Thyroid gland (tissue), 4 donors: ENCODE measurements around the gene UST. TPM values are rescaled to one million over a fixed set of nuclear protein-coding genes. Genes with fewer than 3 reads are reported as not detected.

Source experiments
- DNase-seq, 2 donors: peaks; one replicate each; pipeline ENCODE4 v3.0.0-alpha.2; 2019
- H3K27ac ChIP-seq, 3 donors: fragments of 200-600 bp; sonication (generic); 1 replicate in 2 of 3; 2 replicates in 1 of 3; pipeline ENCODE4 v1.5.1; 2016 to 2019; ENCODE audit warnings: mild to moderate bottlenecking in 1 of 3, moderate library complexity in 1 of 3
- H3K27me3 ChIP-seq: fragments of 200-600 bp; sonication (generic); one replicate; pipeline ENCODE4 v1.5.1; 2019
- H3K36me3 ChIP-seq, 2 donors: fragments of 200-600 bp; sonication (generic); one replicate each; pipeline ENCODE4 v1.5.1; 2016 to 2019
- H3K4me1 ChIP-seq, 2 donors: fragments of 200-600 bp; sonication (generic); one replicate each; pipeline ENCODE4 v1.5.1; 2017 to 2019
- H3K4me3 ChIP-seq, 3 donors: fragments of 200-600 bp; sonication (generic); replicated peaks in 1 of 3; 1 replicate in 2 of 3; 2 replicates in 1 of 3; pipeline ENCODE4 v1.5.1; 2016; ENCODE audit warnings: mild to moderate bottlenecking in 1 of 3
- H3K9me3 ChIP-seq: fragments of 200-600 bp; sonication (generic); one replicate; pipeline ENCODE4 v1.5.1; 2017
- CTCF ChIP-seq, 6 experiments: fragments of 200-600 bp in 3 of 6; fragments of 450-650 bp in 3 of 6; sonication (generic) in 3 of 6; IDR thresholded peaks; one replicate each; pipeline ENCODE4 v1.5.1; 2016 to 2019; ENCODE audit warnings: antibody characterized with exemption in 6 of 6, mild to moderate bottlenecking in 2 of 6, inconsistent platforms in 1 of 6, moderate library complexity in 1 of 6
- POLR2A ChIP-seq, 2 donors: fragments of 450-650 bp; IDR thresholded peaks; one replicate each; pipeline ENCODE4 v1.6.1; 2017; ENCODE audit warnings: antibody characterized with exemption in 2 of 2, mild to moderate bottlenecking in 2 of 2, moderate library complexity in 1 of 2
- WGBS, 2 donors: methylation state at CpG; one replicate each; pipeline ENCODE4 v1.1.5; 2017; 5-methylcytosine and 5-hydroxymethylcytosine counted together
- intact Hi-C: fragments of 100-400 bp; cut with DNase I; formaldehyde crosslinking; loops from one replicate; pipeline ENCODE4 v1.15.1; 2023
- total RNA-seq, 4 donors: library from RNA; depleted of rRNA; stranded (reverse); fragments of >200 nt; gene quantifications; one replicate each; pipeline ENCODE4 v1.2.3, GENCODE V29; 2016

Gene UST
- total RNA-seq, 4 donors from 2014 or later: 73.4 to 91.2 (median 81.4) TPM

- 66 to 89% methylated on average over 5 of the region's 5 CpGs for WGBS, 2 donors
- no peak for DNase-seq
Observed at GRCh38 chr6:148814082-148814790, 67.4 kb downstream of the UST start.

DNA sequence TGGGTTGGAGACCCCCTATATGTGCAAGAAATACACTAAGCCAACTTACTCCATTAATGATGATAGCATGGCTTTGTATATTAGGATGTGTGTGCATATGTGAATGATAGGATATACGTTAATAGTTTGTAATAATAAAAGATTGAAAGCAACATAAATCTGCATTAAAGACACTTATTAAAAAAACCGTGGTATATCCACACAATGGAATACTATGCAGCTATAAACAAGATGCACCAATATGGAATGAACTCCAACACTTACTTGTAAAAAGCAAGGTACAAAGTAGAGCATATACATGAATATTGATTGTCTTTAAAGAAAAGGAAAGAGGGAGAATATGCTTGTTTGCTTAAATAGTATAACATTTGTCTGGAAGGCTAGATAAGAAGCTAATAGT is 68.0 kb downstream of the UST start:
- no peak for TF ChIP-seq POLR2A (IDR thresholded peaks at IDR 0.05)
- no peak for TF ChIP-seq CTCF (IDR thresholded peaks at IDR 0.05)
- 95 to 100% methylated on average over 2 of the region's 2 CpGs for WGBS, 2 donors

More at GRCh38 chr6:148814082-148814790, 67.4 kb downstream of the UST start:
- Histone ChIP-seq H3K9me3 (no peaks in the 10 kb centered on the region), H3K27me3 (no peaks in the 10 kb centered on the region), H3K27ac (no peak overlapping the region), H3K4me3 (no peak overlapping the region), H3K4me1 (peaks cover 23% of the 10 kb centered on the region in 2 donors), H3K36me3 (no peaks in the 10 kb centered on the region)
- TF ChIP-seq POLR2A (IDR thresholded peaks at IDR 0.05): no peak
- intact Hi-C loops: no loop called here

GRCh38 chr6:148816117-148816516 is 69.3 kb downstream of the UST start:
- no peak for DNase-seq
- Histone ChIP-seq H3K36me3 (no peaks in the 10 kb centered on the region), H3K27me3 (no peaks in the 10 kb centered on the region), H3K4me1 (peaks cover 23% of the 10 kb centered on the region in 2 donors), H3K27ac (no peak overlapping the region), H3K9me3 (no peaks in the 10 kb centered on the region), H3K4me3 (no peak overlapping the region)
- no peak for TF ChIP-seq CTCF (IDR thresholded peaks at IDR 0.05)
- intact Hi-C loops: no loop called here

More for the DNA sequence above, 68.0 kb downstream of the UST start:
- intact Hi-C loops: no loop called here
- H3K27me3 ChIP-seq: no peaks in the 10 kb centered on the region
- H3K4me3 ChIP-seq: no peak overlapping the region
- peaks cover 23% of the 10 kb centered on the region in 2 donors for H3K4me1 ChIP-seq
- no peak overlapping the region for H3K27ac ChIP-seq
- H3K36me3 ChIP-seq: no peaks in the 10 kb centered on the region
- no peaks in the 10 kb centered on the region for H3K9me3 ChIP-seq
- DNase-seq: no peak

DNA sequence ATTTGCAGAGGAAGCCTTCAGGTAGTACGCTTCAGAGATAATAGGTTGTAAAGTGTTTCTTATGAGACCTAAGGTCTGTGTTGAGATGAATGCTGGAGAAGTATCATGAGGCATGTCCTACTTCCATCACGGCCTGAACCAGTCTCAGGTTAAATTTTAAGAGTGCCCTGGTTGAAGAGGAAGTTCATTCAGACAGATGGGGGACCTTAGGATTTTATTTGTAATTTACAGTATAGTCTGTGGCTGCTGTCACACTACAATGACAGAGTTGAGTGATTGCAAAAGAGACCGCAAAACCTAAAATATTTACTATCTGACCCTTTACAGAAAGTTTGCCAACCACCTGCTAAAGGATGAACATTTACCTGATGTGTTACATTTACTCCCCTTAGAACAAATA is 70.9 kb downstream of the UST start:
- H3K9me3 ChIP-seq: no peaks in the 10 kb centered on the region
- no peaks in the 10 kb centered on the region for H3K27me3 ChIP-seq
- no peaks in the 10 kb centered on the region for H3K36me3 ChIP-seq
- TF ChIP-seq POLR2A (IDR thresholded peaks at IDR 0.05) (no peak), CTCF (IDR thresholded peaks at IDR 0.05) (no peak)
- no peak overlapping the region for H3K27ac ChIP-seq
- intact Hi-C loops: no loop called here
- 85 to 90% methylated on average over 3 of the region's 3 CpGs for WGBS, 2 donors
- no peak overlapping the region for H3K4me3 ChIP-seq
- peaks cover 27 to 29% of the 10 kb centered on the region in 2 donors for H3K4me1 ChIP-seq
- no peak for DNase-seq

- no peaks in the 10 kb centered on the region for H3K27me3 ChIP-seq
- no peak overlapping the region for H3K27ac ChIP-seq
- H3K9me3 ChIP-seq: no peaks in the 10 kb centered on the region
- H3K4me1 ChIP-seq: peaks cover 27 to 39% of the 10 kb centered on the region in 2 donors
- intact Hi-C loops: no loop called here
- no peaks in the 10 kb centered on the region for H3K36me3 ChIP-seq
- 84 to 91% methylated on average over 7 of the region's 7 CpGs for WGBS, 2 donors
- H3K4me3 ChIP-seq: no peak overlapping the region
- no peak for DNase-seq
- no peak for TF ChIP-seq CTCF (IDR thresholded peaks at IDR 0.05)
- TF ChIP-seq POLR2A (IDR thresholded peaks at IDR 0.05): no peak
Observed at GRCh38 chr6:148818939-148819575, 72.2 kb downstream of the UST start.
